HG03439 (cell line): ENCODE results near the gene RPRD1A.
"Not testable (repeated sequence)": the region's sequence is repeated elsewhere in the genome, so short reads cannot be mapped to it uniquely, and the experiment has no call there.

Experiments used
- ATAC-seq: cut with Tn5 transposase; IDR thresholded peaks from one replicate; pipeline ENCODE4 v1.9.1; 2021; ENCODE audit warnings: mild to moderate bottlenecking, moderate library complexity; ENCODE audit not compliant: unreplicated experiment

RPRD1A gene

GRCh38 chr18:36078751-36079529 lies 11.6 kb upstream of the RPRD1A start:
- no peak for ATAC-seq

- not testable (repeated sequence) for ATAC-seq
These were observed 10.4 kb upstream of the RPRD1A start for GRCh38 chr18:36077764-36078163.

GRCh38 chr18:36075862-36076587 lies 8.7 kb upstream of the RPRD1A start:
- ATAC-seq = no peak

GRCh38 chr18:36074435-36074834 lies 7.1 kb upstream of the RPRD1A start:
- no peak for ATAC-seq

GRCh38 chr18:36073676-36074075 lies 6.3 kb upstream of the RPRD1A start:
- ATAC-seq = no peak

- not testable (repeated sequence) for ATAC-seq
These were observed 5.0 kb upstream of the RPRD1A start for GRCh38 chr18:36072406-36072805.

GRCh38 chr18:36066686-36067054 lies 689 bp downstream of the RPRD1A start:
- ATAC-seq = no peak

GRCh38 chr18:36066001-36066400 lies 1.4 kb downstream of the RPRD1A start:
- ATAC-seq = no peak

GRCh38 chr18:36064809-36065079 lies 2.6 kb downstream of the RPRD1A start:
- ATAC-seq = not testable (repeated sequence)

- no peak for ATAC-seq
These were observed 3.1 kb downstream of the RPRD1A start for GRCh38 chr18:36064027-36064808.

- no peak for ATAC-seq
These were observed 8.7 kb downstream of the RPRD1A start for GRCh38 chr18:36058674-36059073.

- no peak for ATAC-seq
These were observed 15.6 kb downstream of the RPRD1A start for GRCh38 chr18:36051760-36052159.

- ATAC-seq = no peak
These were observed 16.9 kb downstream of the RPRD1A start for GRCh38 chr18:36050479-36050878.

- ATAC-seq = no peak
These were observed 19.8 kb downstream of the RPRD1A start for GRCh38 chr18:36047521-36047920.

GRCh38 chr18:36046898-36047297 lies 20.5 kb downstream of the RPRD1A start:
- ATAC-seq = no peak

- no peak for ATAC-seq
These were observed 21.9 kb downstream of the RPRD1A start for GRCh38 chr18:36045241-36045991.

GRCh38 chr18:36043153-36043552 lies 24.2 kb downstream of the RPRD1A start:
- ATAC-seq = no peak

- no peak for ATAC-seq
These were observed 26.2 kb downstream of the RPRD1A start for GRCh38 chr18:36041146-36041545.

GRCh38 chr18:36038102-36038663 lies 29.2 kb downstream of the RPRD1A start:
- ATAC-seq = no peak

- ATAC-seq = no peak
These were observed 32.1 kb downstream of the RPRD1A start for GRCh38 chr18:36035253-36035652.
